Measurements from ENCODE around the gene CFAP100. TPM values are rescaled to one million over a fixed set of nuclear protein-coding genes. Genes with fewer than 3 reads are reported as not detected.
A peak's percentile ranks its signal among the peaks of the same experiment; 100 is the strongest.

CFAP100 gene
- total RNA-seq, 2 experiments from 2014 or later: not detected

DNA sequence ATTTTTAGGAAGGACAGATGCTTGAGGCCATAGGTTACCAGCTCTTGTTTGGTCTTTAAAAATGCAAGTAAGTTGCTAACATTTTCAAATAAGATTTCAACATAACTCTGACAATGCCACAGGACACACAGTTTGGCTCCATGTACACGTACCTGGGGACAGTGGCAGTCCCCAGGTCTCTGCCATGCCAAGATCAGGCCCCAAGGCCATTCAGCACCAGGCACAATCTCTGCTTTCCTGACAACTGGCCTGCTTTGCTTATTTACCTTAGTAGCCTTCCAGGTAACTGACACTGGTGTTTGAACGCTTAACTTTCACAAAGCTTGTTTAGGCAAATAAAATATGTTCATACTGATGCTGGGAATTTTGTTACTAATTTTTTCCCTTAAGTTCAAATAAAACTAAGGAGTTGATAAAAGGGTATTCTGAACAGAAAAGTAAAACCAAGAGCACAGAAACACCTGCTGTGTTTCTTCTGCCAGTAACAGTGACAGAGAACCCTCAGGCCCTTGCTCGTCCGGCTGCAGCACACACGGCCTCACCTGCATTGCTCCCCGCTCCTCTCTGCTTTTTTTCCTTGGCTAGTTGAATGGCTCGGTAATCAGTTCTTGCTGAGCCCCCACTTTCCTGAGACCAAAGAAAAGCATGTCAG lies 64.5 kb downstream of the CFAP100 start:
- Mint-ChIP-seq H3K36me3 (ENCODE audit: low read depth) (peaks cover 34% of the 10 kb centered on the region), H3K9me3 (no peaks in the 10 kb centered on the region), H3K4me3 (no peak overlapping the region), H3K27me3 (no peaks in the 10 kb centered on the region), H3K27ac (no peak overlapping the region), H3K4me1 (no peaks in the 10 kb centered on the region)
- ChIA-PET POLR2A (interaction anchor here (1.3 kb wide), 1 partner anchor 16 kb away, joined by 4 read pairs; the partner anchor contains the start of gene ZXDC), CTCF (no interaction called here)
- DNase-seq: no peak

DNA sequence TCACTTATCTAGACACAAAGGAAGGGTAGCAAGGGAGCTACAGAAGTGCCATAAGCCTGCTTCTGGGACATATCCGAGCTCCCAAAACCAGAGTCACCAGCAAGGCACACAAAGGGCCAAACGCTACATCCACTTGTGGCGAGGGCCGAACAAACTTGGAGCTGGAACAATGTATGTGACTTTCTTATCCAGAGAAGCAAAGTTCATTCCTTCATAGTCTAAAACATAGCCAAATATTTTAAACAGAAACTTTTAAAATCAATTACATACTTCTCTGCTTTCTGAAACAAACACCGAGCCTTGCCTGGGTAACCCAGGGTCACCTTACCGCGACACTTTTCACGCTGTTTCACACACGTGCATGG lies 65.0 kb downstream of the CFAP100 start:
- peaks cover 33% of the 10 kb centered on the region for H3K36me3 Mint-ChIP-seq (ENCODE audit: low read depth)
- no peaks in the 10 kb centered on the region for H3K27me3 Mint-ChIP-seq
- no peak overlapping the region for H3K4me3 Mint-ChIP-seq
- no peaks in the 10 kb centered on the region for H3K4me1 Mint-ChIP-seq
- no peaks in the 10 kb centered on the region for H3K9me3 Mint-ChIP-seq
- H3K27ac Mint-ChIP-seq: no peak overlapping the region
- DNase-seq: no peak
- POLR2A ChIA-PET: interaction anchor here (1.3 kb wide), 1 partner anchor 16 kb away, joined by 4 read pairs; the partner anchor contains the start of gene ZXDC
- CTCF ChIA-PET: no interaction called here

DNA sequence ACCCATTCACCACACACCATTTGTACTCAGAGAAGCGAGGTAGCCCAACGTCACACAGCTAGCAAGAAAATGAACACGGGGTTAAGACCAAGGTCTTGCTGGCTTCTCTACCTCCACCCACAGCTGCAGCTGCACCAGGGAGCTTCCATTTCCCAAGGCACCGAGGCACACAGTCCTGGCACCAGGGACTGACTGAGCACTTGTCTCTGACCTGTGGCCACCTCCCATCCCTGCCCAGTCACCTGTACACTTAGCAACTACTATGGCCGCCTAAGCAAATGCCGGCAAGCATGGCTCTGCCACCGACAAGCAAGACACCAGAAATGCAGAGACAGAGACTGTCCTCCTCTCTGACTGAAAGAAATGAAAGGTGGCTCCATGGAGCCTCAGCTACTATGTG lies 65.7 kb downstream of the CFAP100 start:
- peaks cover 32% of the 10 kb centered on the region for H3K36me3 Mint-ChIP-seq (ENCODE audit: low read depth)
- ChIA-PET POLR2A (interaction anchor here (1.3 kb wide), 1 partner anchor 15 kb away, joined by 4 read pairs; the partner anchor contains the start of gene ZXDC), CTCF (no interaction called here)
- no peak for DNase-seq
- peaks cover 1% of the 10 kb centered on the region for H3K4me1 Mint-ChIP-seq
- H3K9me3 Mint-ChIP-seq: no peaks in the 10 kb centered on the region
- no peak overlapping the region for H3K27ac Mint-ChIP-seq
- no peaks in the 10 kb centered on the region for H3K27me3 Mint-ChIP-seq
- H3K4me3 Mint-ChIP-seq: no peak overlapping the region

DNA sequence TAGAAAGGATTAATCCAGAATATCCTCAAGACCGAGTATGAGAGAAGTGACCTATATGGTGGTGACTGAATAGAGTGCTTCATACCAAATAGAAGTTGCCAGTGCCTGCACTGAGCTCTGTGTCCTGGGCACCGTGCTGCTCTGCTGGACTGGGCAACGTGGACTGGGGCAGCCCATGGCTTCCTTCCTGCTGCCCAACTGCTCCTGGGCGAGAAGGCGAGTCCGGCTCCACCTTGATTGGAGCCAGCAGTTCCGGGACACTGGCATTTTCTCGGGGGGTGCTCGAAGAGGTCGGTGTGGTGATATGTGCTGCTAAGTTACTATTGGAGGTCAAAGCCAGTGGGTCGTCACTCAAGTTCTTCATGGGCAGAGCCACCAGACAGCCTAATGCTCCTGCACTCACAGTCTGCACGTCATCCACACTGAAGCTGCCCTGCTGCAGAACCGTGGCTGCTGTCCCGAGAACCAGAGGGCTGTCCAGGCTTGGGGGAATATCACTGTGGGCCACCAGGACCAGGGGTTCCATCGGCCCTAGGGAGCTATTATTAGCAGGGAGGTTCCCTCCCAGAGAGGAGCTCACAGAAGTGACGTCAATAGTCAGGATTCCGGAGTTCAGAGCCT lies 66.9 kb downstream of the CFAP100 start:
- no peak for DNase-seq
- POLR2A ChIA-PET: interaction anchor here (1.4 kb wide), 1 partner anchor 14 kb away, joined by 7 read pairs; the partner anchor contains the start of gene ZXDC
- H3K9me3 Mint-ChIP-seq: no peaks in the 10 kb centered on the region
- CTCF ChIA-PET: no interaction called here
- H3K36me3 Mint-ChIP-seq (ENCODE audit: low read depth): peaks cover 43% of the 10 kb centered on the region
- H3K4me1 Mint-ChIP-seq: peaks cover 9% of the 10 kb centered on the region
- H3K27ac Mint-ChIP-seq: no peak overlapping the region
- no peaks in the 10 kb centered on the region for H3K27me3 Mint-ChIP-seq
- no peak overlapping the region for H3K4me3 Mint-ChIP-seq

DNA sequence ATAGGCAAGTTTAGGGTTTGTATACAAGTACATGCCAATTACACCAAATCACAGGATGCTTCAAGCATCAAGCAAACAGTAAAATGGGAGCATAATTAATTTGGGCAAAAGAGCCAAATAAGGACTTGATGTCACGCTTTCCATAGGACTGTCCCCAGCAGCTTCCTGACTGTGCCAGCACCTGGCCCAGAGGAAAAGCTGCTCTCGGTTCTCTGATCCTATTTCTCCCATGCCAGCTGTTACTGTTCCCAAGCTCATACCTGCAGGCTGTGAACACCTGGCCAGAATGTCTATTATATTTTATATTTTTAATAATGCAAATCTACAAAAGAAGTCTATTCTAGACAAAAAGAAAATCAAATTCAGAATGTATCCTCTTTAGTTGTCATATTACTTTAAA lies 68.8 kb downstream of the CFAP100 start:
- Mint-ChIP-seq H3K9me3 (no peaks in the 10 kb centered on the region), H3K27ac (no peak overlapping the region), H3K4me1 (peaks cover 21% of the 10 kb centered on the region), H3K4me3 (no peak overlapping the region), H3K27me3 (no peaks in the 10 kb centered on the region), H3K36me3 (ENCODE audit: low read depth) (peaks cover 52% of the 10 kb centered on the region)
- DNase-seq: no peak
- POLR2A ChIA-PET: interaction anchor here (1.0 kb wide), 1 partner anchor 11 kb away, joined by 3 read pairs; no protein-coding TSS in a partner anchor
- CTCF ChIA-PET: interaction anchor here (1.0 kb wide), 1 partner anchor 10 kb away, joined by 3 read pairs; no protein-coding TSS in a partner anchor

DNA sequence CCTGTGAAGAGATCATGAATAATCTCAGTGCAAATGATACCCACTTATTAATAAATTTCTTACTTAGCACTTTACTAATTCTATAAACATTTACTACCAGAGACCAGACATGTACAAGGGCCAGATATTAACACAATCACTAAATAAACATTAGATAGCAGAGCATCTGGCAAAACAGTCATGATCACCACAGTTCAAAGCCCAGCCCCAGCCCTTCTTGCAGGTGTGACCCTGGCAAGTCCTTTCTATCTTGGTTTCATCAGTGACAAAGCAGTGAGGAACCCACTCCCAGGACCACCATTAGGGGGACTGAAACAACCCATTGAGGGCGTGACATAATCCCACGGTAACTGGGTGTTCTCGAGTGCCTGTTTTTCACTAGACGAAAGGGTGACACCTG lies 69.4 kb downstream of the CFAP100 start:
- DNase-seq: no peak
- Mint-ChIP-seq H3K36me3 (ENCODE audit: low read depth) (peaks cover 55% of the 10 kb centered on the region), H3K4me3 (no peak overlapping the region), H3K4me1 (peaks cover 26% of the 10 kb centered on the region), H3K27ac (no peak overlapping the region), H3K27me3 (no peaks in the 10 kb centered on the region), H3K9me3 (no peaks in the 10 kb centered on the region)
- POLR2A ChIA-PET: interaction anchor here (1.0 kb wide), 1 partner anchor 11 kb away, joined by 3 read pairs; no protein-coding TSS in a partner anchor
- CTCF ChIA-PET: interaction anchor here (1.0 kb wide), 1 partner anchor 9 kb away, joined by 3 read pairs; no protein-coding TSS in a partner anchor

DNA sequence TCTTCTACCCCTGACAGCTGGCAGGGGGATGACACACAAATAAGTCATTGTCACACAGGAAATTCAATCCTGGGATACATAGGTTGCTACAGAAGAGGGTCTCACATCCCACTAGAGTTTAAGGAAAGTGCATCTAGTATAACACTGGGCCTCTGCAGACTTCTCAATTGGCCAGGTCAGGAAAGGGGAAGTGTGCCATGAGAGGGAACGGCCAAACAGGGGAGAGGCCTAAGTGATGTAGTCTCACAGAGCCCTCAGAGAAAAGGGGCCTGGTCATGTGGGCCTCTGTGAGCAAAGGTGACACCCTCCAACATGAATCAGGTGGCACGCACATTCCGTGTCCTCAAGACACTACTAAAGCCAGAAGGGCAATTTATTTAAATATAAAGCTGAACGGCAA lies 69.8 kb downstream of the CFAP100 start:
- no peak for DNase-seq
- Mint-ChIP-seq H3K4me3 (no peak overlapping the region), H3K27ac (no peak overlapping the region), H3K27me3 (no peaks in the 10 kb centered on the region), H3K36me3 (ENCODE audit: low read depth) (peaks cover 59% of the 10 kb centered on the region), H3K4me1 (peaks cover 30% of the 10 kb centered on the region), H3K9me3 (no peaks in the 10 kb centered on the region)
- CTCF ChIA-PET: interaction anchor here (0.5 kb wide), 1 partner anchor 1084 kb away, joined by 4 read pairs; no protein-coding TSS in a partner anchor
- POLR2A ChIA-PET: interaction anchor here (1.0 kb wide), 1 partner anchor 10 kb away, joined by 3 read pairs; no protein-coding TSS in a partner anchor

DNA sequence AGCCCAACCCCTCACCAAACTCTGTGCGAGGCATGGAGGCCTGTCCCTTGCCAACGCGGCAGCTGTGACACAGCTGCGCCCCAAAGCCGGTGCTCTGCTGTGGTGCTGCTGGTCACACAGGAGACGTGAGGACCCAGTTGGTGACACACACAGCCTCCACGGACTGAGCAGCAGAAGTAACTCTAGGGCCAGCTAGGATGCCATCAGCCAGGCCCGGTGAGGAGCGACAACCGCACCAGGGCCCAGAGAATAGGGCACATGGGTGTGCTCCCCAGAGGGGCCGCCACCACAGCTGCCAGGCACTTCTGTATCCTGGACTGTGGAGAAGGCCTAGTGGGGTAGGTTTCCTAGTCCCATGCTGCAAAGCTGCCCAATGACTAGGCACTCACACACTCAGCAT lies 70.3 kb downstream of the CFAP100 start:
- H3K4me3 Mint-ChIP-seq: no peak overlapping the region
- no peaks in the 10 kb centered on the region for H3K27me3 Mint-ChIP-seq
- peaks cover 64% of the 10 kb centered on the region for H3K36me3 Mint-ChIP-seq (ENCODE audit: low read depth)
- ChIA-PET POLR2A (no interaction called here), CTCF (interaction anchor here (0.5 kb wide), 1 partner anchor 1083 kb away, joined by 4 read pairs; no protein-coding TSS in a partner anchor)
- peaks cover 34% of the 10 kb centered on the region for H3K4me1 Mint-ChIP-seq
- no peak for DNase-seq
- H3K27ac Mint-ChIP-seq: no peak overlapping the region
- H3K9me3 Mint-ChIP-seq: no peaks in the 10 kb centered on the region

DNA sequence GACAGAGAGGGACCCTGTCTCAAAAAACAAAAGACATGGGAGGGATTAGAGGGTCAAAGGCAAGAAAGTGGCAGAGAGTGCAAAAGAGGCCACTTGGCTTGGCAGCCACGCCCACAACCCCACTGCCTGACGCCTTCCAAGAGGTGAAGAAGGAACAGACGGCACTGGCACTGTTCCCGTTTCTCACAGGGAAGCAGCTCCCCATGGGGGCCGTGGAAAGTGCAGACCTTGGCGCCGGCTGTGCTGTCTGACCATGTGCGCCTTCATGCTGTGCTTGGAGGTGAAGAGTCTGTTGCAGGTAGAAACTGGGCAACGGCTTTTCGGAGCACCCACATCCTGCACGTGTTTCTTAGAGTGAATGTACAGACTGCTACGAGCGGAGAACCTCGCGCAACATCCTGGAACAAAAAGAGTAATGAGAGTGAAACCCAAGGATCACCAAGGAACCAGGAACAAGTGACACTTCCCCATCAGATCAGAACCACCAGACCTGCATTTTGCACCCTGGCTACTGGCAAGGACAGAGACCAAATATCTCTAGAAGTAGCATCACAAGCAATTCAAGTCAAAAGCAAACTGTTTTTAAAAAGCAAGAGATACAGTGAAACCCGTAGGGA lies 71.3 kb downstream of the CFAP100 start:
- H3K27ac Mint-ChIP-seq: peak overlapping the region; percentile 18
- no peak for DNase-seq
- ChIA-PET CTCF (no interaction called here), POLR2A (interaction anchor here (1.3 to 1.6 kb wide), 2 partner anchors 9 to 10 kb away, joined by 4 read pairs; partner anchors contain the start of gene ZXDC)
- H3K36me3 Mint-ChIP-seq (ENCODE audit: low read depth): peaks cover 68% of the 10 kb centered on the region
- no peaks in the 10 kb centered on the region for H3K9me3 Mint-ChIP-seq
- H3K27me3 Mint-ChIP-seq: no peaks in the 10 kb centered on the region
- H3K4me1 Mint-ChIP-seq: peaks cover 36% of the 10 kb centered on the region
- no peak overlapping the region for H3K4me3 Mint-ChIP-seq

DNA sequence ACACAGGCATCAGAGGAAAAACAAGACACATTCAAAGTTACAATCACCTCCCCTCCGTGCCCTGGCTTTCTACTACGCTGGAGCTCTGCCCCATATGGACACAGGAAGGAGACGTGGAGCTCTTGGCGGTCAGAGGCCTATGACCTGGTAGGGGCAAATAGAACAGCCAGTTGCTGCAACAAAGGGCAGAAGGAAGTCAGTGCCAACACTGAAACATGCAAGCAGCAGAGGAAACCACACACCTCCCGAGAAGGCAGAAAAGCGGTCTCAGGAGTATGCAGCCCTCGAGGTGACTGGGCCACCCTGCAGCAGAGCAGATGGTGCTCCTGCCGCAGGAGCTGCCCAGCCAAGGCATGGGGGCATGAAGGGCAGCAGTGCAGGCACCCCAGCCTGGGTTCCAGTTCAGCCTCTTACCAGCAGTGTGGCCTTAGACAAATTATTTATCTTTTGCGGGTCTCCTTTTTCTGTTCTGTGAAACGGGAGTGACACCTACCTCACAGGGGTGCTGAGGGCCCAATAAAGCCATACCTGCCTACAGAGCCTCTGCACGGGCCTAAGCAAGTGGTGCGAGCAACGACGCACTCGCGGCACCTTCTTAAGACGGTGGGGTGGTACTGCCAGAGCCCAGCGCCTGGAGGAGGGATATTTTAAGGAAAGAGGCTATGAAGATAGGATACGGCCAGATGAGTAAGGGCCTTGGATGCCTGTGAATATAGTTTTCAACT lies 72.3 kb downstream of the CFAP100 start:
- ChIA-PET POLR2A (interaction anchor here (1.3 to 1.6 kb wide), 2 partner anchors 8 to 9 kb away, joined by 4 read pairs; partner anchors contain the start of gene ZXDC), CTCF (no interaction called here)
- H3K36me3 Mint-ChIP-seq (ENCODE audit: low read depth): peaks cover 67% of the 10 kb centered on the region
- no peak for DNase-seq
- no peaks in the 10 kb centered on the region for H3K27me3 Mint-ChIP-seq
- peaks cover 42% of the 10 kb centered on the region for H3K4me1 Mint-ChIP-seq
- H3K4me3 Mint-ChIP-seq: no peak overlapping the region
- H3K9me3 Mint-ChIP-seq: no peaks in the 10 kb centered on the region
- peak overlapping the region; percentile 18 for H3K27ac Mint-ChIP-seq

DNA sequence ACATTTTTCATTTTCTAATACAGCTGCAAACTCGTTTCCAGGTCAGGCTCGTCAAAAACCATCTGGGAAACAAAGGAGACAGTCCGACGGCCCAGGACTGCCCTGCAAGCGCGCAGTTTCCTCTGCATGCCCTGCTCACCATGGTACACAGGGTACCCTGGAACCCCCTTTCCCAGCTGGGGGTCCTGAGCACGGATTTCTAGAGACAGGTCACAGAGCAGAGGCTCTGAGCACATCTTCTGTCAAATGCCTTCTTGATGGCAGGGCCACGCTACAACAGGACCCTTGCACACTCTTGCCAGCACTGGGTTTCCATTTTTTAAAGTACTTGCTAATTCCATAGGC lies 72.9 kb downstream of the CFAP100 start:
- CTCF ChIA-PET: no interaction called here

DNA sequence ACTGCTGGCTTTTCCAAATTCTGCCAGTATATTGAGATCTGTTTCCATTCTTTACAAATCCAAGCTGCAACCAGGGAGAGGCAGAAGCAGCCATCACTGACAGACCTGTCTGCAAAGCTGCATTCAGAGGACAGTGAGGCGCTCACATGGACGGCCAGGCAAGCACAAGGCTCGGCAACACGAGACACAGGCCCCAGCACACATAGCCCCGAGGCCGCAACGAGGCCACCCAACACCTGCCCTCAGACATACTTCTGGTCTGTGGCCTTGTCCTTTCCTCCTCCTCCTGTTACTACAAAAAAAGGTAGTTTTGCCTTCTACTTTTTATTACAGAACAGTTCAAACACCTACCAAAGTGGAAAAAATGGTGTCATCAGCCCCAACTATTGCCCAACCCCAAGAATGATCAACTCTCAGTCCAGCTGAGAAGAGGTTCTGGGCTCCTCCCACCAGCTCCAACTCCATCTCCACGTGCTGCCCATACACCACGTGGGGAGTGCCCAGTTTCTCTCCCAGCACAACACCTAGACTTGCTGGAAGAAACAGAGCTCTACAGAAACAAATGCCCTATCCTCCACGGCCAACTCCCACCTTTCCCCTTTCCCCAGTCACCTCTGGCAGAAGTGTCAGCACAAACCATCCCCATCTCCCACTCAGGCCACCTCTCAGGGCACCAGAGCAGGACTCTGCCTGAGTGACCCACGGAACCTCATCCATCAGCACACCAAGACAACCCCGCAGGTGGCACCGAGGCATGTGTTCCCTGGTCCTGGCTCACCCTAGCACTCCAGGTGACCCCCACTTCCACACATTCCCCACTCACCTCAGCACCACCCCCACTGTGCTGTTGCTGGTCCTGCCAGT lies 73.6 kb downstream of the CFAP100 start:
- ChIA-PET POLR2A (no interaction called here), CTCF (no interaction called here)
- Mint-ChIP-seq H3K36me3 (ENCODE audit: low read depth) (peaks cover 78% of the 10 kb centered on the region), H3K27ac (no peak overlapping the region), H3K4me3 (no peak overlapping the region), H3K4me1 (peaks cover 54% of the 10 kb centered on the region), H3K9me3 (no peaks in the 10 kb centered on the region), H3K27me3 (no peaks in the 10 kb centered on the region)
- DNase-seq: no peak

More for the DNA sequence above, 72.9 kb downstream of the CFAP100 start:
- Mint-ChIP-seq H3K4me3 (no peak overlapping the region), H3K27ac (no peak overlapping the region), H3K36me3 (ENCODE audit: low read depth) (peaks cover 71% of the 10 kb centered on the region), H3K4me1 (peaks cover 47% of the 10 kb centered on the region), H3K27me3 (no peaks in the 10 kb centered on the region), H3K9me3 (no peaks in the 10 kb centered on the region)
- no peak for DNase-seq
- POLR2A ChIA-PET: interaction anchor here (1.6 kb wide), 1 partner anchor 8 kb away, joined by 4 read pairs; the partner anchor contains the start of gene ZXDC
